WTC11 (cell line): Measurements from ENCODE around the gene COL1A1. TPM values are rescaled to one million over a fixed set of nuclear protein-coding genes. Genes with fewer than 3 reads are reported as not detected.
A peak's percentile ranks its signal among the peaks of the same experiment; 100 is the strongest.

Source experiments
- ATAC-seq: fragments of 200-7000 bp; cut with Tn5 transposase; 2 replicates; pipeline ENCODE4 v1.10.0; 2021; ENCODE audit warnings: mild to moderate bottlenecking, moderate library complexity
- CTCF ChIA-PET: fragments of 300-600 bp; sonication (Branson Sonifier 250); formaldehyde crosslinking; loops from one replicate; lab custom pipeline; 2021; ENCODE audit warnings: antibody characterized with exemption; lab: Charles Lee
- POLR2A ChIA-PET: fragments of 350-600 bp; sonication (Branson Sonifier 250); formaldehyde crosslinking; loops from one replicate; lab custom pipeline; 2021; ENCODE audit warnings: antibody characterized with exemption; lab: Charles Lee
- DNase-seq: peaks from one replicate; pipeline ENCODE4 v3.0.0; 2021; ENCODE audit warnings: low spot score
- H3K27ac Mint-ChIP-seq: 2 replicates; pipeline ENCODE4 v1.8.0; 2021; ENCODE audit warnings: mixed read lengths
- H3K27me3 Mint-ChIP-seq: 2 replicates; pipeline ENCODE4 v1.8.0; 2021; ENCODE audit warnings: low read depth, mild to moderate bottlenecking, moderate library complexity, mixed read lengths
- H3K36me3 Mint-ChIP-seq: 2 replicates; pipeline ENCODE4 v1.8.0; 2021; ENCODE audit warnings: mixed read lengths
- H3K4me1 Mint-ChIP-seq: 2 replicates; pipeline ENCODE4 v1.8.0; 2022; ENCODE audit warnings: mixed read lengths
- H3K4me3 Mint-ChIP-seq: 2 replicates; pipeline ENCODE4 v1.8.0; 2021; ENCODE audit warnings: mild to moderate bottlenecking, moderate library complexity, mixed read lengths
- H3K9me3 Mint-ChIP-seq: 2 replicates; pipeline ENCODE4 v1.8.0; 2021; ENCODE audit warnings: mixed read lengths
- ATF6 ChIP-seq: sonication (generic); formaldehyde crosslinking; IDR thresholded peaks from 2 replicates; pipeline ENCODE4 v1.8.1; 2023; ENCODE audit warnings: mild to moderate bottlenecking, missing genetic modification reagents
- CBFB ChIP-seq: sonication (generic); formaldehyde crosslinking; IDR thresholded peaks from 2 replicates; pipeline ENCODE4 v1.8.1; 2022; ENCODE audit warnings: mild to moderate bottlenecking, low read depth, missing genetic modification reagents
- E2F5 ChIP-seq: sonication (generic); formaldehyde crosslinking; IDR thresholded peaks from 2 replicates; pipeline ENCODE4 v1.8.1; 2022; ENCODE audit warnings: mild to moderate bottlenecking, moderate library complexity, missing genetic modification reagents
- EMX1 ChIP-seq: fragments of 250-450 bp; sonication (Bioruptor Pico); IDR thresholded peaks from 2 replicates; pipeline ENCODE4 v1.8.0; 2021; ENCODE audit warnings: mild to moderate bottlenecking
- FOXK1 ChIP-seq: sonication (generic); formaldehyde crosslinking; IDR thresholded peaks from 2 replicates; pipeline ENCODE4 v1.8.0; 2022; ENCODE audit warnings: mild to moderate bottlenecking, moderate library complexity, missing genetic modification reagents
- FOXP1 ChIP-seq: sonication (generic); formaldehyde crosslinking; IDR thresholded peaks from 2 replicates; pipeline ENCODE4 v1.8.0; 2022; ENCODE audit warnings: missing genetic modification reagents, mild to moderate bottlenecking, moderate library complexity, borderline replicate concordance
- KAT7 ChIP-seq: sonication (generic); formaldehyde crosslinking; IDR thresholded peaks from 2 replicates; pipeline ENCODE4 v1.8.1; 2023; ENCODE audit warnings: missing genetic modification reagents, mild to moderate bottlenecking, borderline replicate concordance
- NFYB ChIP-seq: sonication (generic); formaldehyde crosslinking; conservative IDR thresholded peaks from 2 replicates; pipeline ENCODE4 v1.8.0; 2022; ENCODE audit warnings: low read depth, missing genetic modification reagents
- SP1 ChIP-seq: sonication (generic); formaldehyde crosslinking; conservative IDR thresholded peaks from 2 replicates; pipeline ENCODE4 v1.8.1; 2022; ENCODE audit warnings: missing genetic modification reagents
- ZNF121 ChIP-seq: sonication (generic); formaldehyde crosslinking; IDR thresholded peaks from 2 replicates; pipeline ENCODE4 v1.8.0; 2023; ENCODE audit warnings: missing genetic modification reagents
- ZNF423 ChIP-seq: fragments of 250-450 bp; sonication (Bioruptor Pico); IDR thresholded peaks from 2 replicates; pipeline ENCODE4 v2.1.2; 2022; ENCODE audit warnings: mild to moderate bottlenecking, moderate library complexity
- ZNF671 ChIP-seq: fragments of 250-450 bp; sonication (Bioruptor Pico); IDR thresholded peaks from 2 replicates; pipeline ENCODE4 v1.8.0; 2021; ENCODE audit warnings: mild to moderate bottlenecking
- total RNA-seq: library from RNA; stranded (reverse); gene quantifications from 3 replicates; pipeline ENCODE4 v1.2.3, GENCODE V29; 2021

COL1A1 gene
- total RNA-seq, 1 experiment from 2014 or later: 52.1 TPM

DNA sequence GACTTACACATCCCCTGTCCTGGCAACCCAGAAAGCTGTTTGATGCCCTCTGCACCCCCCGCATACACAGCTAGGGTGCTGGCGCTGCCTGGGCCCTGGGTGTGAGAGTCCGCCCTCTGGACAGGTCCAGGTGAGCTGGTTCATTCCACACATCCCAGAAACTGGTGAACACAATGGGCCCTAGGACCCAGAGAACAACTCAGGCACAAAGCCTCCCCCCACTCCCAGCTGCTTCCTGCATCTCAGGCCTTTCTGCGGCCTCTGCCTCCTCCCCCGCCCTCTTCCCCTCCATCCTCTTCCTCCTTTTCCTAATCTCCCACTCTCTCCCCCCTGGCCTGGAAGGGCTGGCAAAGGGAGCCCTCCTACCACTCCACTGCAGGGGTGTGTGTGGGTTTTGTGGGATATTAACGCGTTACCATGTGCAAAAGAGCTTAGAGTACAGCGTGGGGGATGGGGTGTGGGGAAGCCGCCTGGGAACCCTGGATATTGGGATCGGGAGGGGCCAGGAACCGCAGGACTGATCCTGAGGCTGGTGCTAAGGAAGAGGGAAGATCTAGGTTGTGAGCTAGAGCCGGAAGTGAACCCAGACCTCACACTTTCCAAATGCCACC, 49.4 kb downstream of the COL1A1 start (continued):
- no peak for TF ChIP-seq ATF6 (CRISPR knock-in tag)
- TF ChIP-seq FOXP1 (CRISPR knock-in tag): 0 out of 2 replicates have a peak, but pooled peaks have one; percentile 15
- TF ChIP-seq ZNF121 (CRISPR knock-in tag): peak; percentile 99
- TF ChIP-seq NFYB (CRISPR knock-in tag): no peak
- TF ChIP-seq CBFB (CRISPR knock-in tag): no peak
- no peak for TF ChIP-seq KAT7 (CRISPR knock-in tag)
- TF ChIP-seq EMX1 (CRISPR knock-in tag): no peak
- TF ChIP-seq FOXK1 (CRISPR knock-in tag): peak; percentile 66; the same call in 1 of the 2 replicates

GRCh38 chr17:50151041-50151936, 50.1 kb downstream of the COL1A1 start:
- CTCF ChIA-PET: interaction anchor here (0.5 to 6.2 kb wide), 24 partner anchors 10 to 246 kb away, joined by 3 to 52 read pairs (median 8); partner anchors contain the start of genes LRRC59, PDK2, SAMD14 and SGCA
- ATAC-seq (peak; percentile 58), DNase-seq (peak; percentile 92)
- no peaks in the 10 kb centered on the region for H3K36me3 Mint-ChIP-seq
- H3K27ac Mint-ChIP-seq: peak overlapping the region; percentile 95
- H3K27me3 Mint-ChIP-seq: peaks cover 19% of the 10 kb centered on the region
- H3K4me3 Mint-ChIP-seq: peak overlapping the region; percentile 75
- TF ChIP-seq SP1 (CRISPR knock-in tag) (peak; percentile 56; the same call in 1 of the 2 replicates), ZNF671 (CRISPR knock-in tag) (no peak)
- peaks cover 38% of the 10 kb centered on the region for H3K4me1 Mint-ChIP-seq
- POLR2A ChIA-PET: interaction anchor here (0.7 to 1.9 kb wide), 4 partner anchors 10 to 57 kb away, joined by 3 to 22 read pairs (median 4); no protein-coding TSS in a partner anchor
- no peaks in the 10 kb centered on the region for H3K9me3 Mint-ChIP-seq

DNA sequence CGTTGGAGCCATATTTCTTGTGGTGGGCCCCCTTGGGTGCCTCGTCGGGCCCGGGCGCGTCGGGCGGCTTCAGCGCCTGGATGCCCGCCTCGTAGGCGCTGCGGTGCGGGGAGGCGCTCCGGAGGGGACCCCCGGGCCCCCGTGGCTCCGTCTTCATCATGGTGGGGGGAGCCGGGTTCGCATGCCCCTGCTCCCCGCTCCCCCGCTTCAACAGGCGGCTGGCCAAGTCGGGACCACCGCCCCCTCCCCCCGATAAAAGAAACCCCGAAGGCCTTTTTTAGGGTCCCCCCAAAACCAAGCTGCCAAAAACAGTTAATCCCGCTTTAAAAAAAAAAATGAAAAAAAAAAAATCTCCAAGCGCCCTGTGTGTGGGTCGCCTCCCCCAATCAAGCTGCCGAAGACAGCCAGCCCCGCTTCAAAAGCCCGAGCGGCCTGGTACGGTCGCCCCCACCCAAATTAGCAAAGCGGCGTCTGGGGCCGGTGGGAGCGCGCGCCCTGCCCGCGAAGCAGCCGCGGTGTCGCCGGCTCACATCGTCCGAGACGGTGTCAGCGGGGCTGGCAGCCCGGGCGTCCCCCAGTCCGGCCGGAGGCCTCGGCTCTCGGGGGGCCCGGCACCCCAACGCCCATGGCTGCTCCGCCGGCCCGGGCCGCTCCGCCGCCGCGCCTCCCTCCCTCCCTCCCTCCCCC, 50.9 kb downstream of the COL1A1 start, which contains the start of gene PPP1R9B:
Gene PPP1R9B, minus strand, starts transcription at position 324 of the 687 bp plus-strand sequence. Its CDS starts 164 bp downstream, at position 160.
- TF ChIP-seq ZNF423 (no peak), E2F5 (CRISPR knock-in tag) (peak; percentile 58; the same call in 1 of the 2 replicates)
- TF ChIP-seq, all 79 proteins: peak for 1
- ATAC-seq: no peak

More for the DNA sequence above, 50.9 kb downstream of the COL1A1 start, which contains the start of gene PPP1R9B:
- no peaks in the 10 kb centered on the region for H3K36me3 Mint-ChIP-seq
- POLR2A ChIA-PET: no interaction called here
- CTCF ChIA-PET: interaction anchor here (0.8 to 6.2 kb wide), 17 partner anchors 10 to 124 kb away, joined by 3 to 52 read pairs (median 8); partner anchors contain the start of genes PDK2 and TMEM92
- peak within 1 kb of the TSS; percentile 75 for H3K4me3 Mint-ChIP-seq
- peak within 1 kb of the TSS; percentile 95 for H3K27ac Mint-ChIP-seq
- peaks cover 37% of the 10 kb centered on the region for H3K4me1 Mint-ChIP-seq
- no peak for DNase-seq
- H3K27me3 Mint-ChIP-seq: peaks cover 19% of the 10 kb centered on the region
- H3K9me3 Mint-ChIP-seq: no peaks in the 10 kb centered on the region
